Stimulated activated CD8-positive, alpha-beta memory T cell treated with anti-CD3 and anti-CD28 coated beads, Interleukin-4, amount 100 ng/mL, for 24 hours (primary cell): ENCODE measurements around the gene MCCC1.
"Not testable (repeated sequence)": the region's sequence is repeated elsewhere in the genome, so short reads cannot be mapped to it uniquely, and the experiment has no call there.

Experiments
- DNase-seq: peaks from one replicate; pipeline ENCODE4 v3.0.0-alpha.2; 2020; ENCODE audit warnings: low read depth

Gene MCCC1

GRCh38 chr3:183103950-183104349 is 4.7 kb upstream of the MCCC1 start:
- not testable (repeated sequence) for DNase-seq

DNA sequence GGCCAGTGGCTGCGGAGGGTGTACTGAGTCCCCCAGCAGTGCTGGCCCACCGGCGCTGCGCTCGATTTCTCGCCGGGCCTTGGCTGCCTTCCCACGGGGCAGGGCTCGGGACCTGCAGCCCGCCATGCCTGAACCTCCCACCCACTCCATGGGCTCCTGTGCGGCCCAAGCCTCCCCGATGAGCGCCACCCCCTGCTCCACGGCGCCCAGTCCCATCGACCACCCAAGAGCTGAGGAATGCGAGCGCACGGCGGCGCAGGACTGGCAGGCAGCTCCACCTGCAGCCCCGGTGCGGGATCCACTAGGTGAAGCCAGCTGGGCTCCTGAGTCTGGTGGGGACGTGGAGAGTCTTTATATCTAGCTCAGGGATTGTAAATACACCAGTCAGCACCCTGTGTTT is 1.7 kb upstream of the MCCC1 start:
- not testable (repeated sequence) for DNase-seq

DNA sequence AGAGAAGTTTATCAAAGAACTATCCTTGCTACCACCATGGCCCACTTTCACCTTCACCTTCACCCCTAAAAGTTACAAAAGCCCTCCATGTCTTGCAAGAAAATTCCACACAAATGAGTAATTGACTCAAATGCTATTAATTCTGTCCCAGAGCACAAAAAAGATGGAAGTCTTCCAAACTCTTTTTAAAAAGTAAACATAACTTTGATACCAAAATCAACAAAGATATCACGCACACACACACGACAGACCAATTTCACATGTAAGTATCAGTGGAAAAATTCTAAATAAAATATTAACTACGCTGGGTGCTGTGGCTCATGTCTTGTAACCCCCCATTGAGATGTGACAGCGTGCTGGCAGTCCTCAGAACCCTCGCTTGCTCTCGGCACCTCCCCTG is 1.1 kb upstream of the MCCC1 start:
- no peak for DNase-seq

DNA sequence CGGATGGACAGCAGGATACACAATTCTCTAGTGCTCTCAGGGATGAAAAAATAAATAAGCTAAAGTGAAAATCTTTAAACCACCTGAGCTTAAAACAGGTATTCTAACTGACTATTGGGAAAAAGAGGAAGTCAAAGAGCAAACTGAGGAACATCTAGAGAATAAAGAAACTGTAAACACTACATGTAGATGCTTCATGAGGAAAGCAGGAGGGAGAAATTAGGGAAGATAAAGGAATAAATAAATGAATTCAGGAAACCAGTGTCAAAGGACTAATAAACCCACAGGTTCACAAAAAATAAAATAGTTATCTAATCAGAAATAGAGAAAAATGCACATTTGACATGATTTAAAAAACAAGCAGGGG is 525 bp upstream of the MCCC1 start:
- no peak for DNase-seq

- no peak for DNase-seq
Observed at GRCh38 chr3:183098536-183099025, 715 bp downstream of the MCCC1 start.

DNA sequence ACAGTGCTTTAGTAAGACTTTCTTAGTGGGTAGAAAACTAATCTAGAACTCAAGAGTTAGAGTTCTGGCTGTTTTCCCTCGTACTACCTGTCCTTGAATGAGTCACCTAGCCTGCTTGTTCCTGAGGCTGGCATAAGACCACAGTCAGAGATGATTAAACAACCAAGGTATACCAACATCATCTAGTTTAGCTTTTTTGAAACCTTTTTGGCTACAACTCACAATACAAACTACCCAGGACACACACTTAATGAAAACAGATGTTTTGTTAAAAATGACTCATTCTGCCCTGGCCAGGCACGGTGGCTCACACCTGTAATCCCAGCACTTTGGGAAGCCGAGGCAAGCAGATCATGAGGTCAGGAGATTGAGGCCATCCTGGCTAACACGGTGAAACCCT is 4.6 kb downstream of the MCCC1 start:
- DNase-seq = no peak

DNA sequence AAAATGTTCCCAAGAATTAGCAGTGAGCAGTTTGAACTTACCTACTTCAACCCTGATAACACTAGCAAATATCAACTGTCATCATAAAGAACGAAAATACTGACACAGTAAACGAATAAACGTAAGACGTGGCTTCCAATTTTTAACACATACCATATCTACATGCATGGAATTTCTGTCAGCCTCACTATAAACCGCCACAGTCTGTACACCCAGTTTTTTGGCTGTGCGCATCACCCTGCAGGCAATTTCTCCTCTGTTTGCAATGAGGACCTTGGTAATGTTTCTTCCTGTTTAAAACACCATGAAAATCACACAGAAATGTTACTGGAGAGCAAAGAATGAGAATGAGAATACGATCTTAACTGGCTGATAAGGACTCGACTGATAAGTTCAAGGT is 7.0 kb downstream of the MCCC1 start:
- no peak for DNase-seq

- DNase-seq = no peak
Observed at GRCh38 chr3:183087184-183087583, 12.1 kb downstream of the MCCC1 start.

DNA sequence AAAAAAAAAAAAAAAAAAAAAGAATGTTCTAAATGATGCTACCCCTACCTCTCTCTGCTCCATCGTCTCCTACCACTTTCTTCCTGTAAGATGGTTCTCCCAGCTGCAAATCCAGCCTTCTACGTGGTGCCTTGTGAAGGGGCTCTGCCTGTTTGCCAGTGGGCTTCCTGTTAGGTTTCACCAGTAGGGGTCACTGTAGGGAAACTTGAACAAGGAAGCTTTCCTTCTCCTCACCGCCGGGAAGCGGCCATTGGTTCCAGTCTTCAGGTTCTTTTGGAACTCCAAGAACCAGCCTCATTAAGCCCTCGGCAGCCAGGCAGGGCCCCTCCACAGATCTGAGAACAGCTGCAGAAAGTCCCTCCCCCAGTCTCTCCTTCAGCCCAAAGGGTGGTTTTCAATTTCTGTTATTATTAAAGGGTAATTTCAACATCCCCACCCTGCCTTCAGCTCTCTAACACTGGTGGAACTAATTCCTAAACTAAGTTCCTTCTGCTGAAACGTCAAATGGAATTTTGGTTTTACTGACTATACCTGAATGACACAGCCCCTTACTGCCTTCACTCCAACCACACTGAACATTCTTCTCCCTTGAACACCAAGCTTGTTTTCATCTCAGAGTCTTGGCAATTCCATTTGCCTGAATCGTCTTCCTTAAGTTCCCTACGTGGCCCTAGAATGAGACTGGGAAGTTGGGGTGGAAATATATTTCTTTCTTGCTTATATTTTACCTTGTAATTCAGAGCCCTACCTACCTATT is 13.5 kb downstream of the MCCC1 start:
- no peak for DNase-seq

GRCh38 chr3:183082355-183082915 is 16.9 kb downstream of the MCCC1 start:
- no peak for DNase-seq

DNA sequence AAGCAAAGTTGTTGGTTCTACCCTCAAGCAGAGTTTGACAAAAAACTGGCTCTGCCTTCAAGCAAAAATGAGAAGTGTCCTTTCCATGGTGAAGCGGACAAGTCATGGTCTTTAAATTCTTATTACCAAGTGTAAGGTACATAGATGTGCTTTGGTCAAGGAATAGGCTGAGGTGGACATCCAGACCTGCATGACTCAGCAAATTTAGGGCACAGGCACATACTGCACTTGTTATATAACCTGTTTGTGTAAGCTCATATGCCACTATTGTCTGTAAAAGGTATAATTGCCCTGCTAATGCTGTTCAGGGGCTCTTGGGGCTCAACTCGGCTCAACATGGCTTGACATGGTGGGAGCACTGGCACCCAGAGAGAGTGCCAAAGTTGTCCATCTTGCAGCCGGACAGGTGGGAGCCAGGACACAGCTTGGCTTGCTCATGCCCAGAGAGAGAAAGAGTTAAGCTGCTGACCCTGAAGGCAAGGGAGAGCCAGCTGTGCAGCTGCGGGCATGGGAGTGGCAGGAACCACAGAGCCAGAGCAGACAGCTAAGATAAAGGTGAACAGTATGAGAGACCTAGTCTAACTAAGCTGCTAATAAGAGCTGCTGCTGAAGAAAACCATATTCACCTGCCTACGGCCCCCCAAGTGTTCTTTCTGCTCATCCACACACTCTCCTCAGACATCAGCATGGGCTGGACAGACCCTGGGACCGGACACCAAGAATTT is 17.7 kb downstream of the MCCC1 start:
- DNase-seq = no peak

DNA sequence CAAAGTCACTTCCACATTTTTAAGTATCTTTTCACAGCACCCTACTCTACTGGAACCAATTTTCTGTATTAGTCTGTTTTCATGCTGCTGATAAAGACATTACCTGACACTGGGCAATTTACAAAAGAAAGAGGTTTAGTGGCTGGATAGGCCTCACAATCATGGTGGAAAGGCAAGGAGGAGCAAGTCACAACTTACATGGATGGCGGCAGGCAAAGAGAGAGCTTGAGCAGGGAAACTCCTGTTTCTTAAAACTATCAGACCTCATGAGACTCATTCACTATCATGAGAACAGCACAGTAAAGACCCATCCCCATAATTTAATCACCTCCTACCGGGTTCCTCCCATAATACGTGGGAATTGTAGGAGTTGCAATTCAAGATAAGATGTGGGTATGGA is 18.7 kb downstream of the MCCC1 start:
- DNase-seq = no peak

GRCh38 chr3:183074881-183075280 is 24.4 kb downstream of the MCCC1 start:
- DNase-seq = no peak

DNA sequence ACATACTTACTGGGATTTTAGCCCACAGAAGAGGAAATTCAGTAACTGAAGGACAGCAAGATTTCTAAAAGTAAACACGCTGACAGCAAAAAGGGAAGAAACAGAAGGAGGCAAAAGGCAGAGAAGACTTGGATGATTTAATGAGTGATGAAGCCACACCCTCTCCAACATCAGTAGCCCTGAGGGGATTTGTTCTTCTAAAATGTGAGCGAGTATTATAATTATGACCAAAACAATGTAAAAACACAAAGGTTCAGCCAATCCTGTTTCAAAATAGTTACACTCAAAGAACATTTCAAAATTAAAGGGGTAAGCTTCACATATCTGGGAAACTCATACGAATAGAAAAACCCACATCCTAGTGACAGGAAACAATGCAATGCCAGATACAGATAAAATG is 25.0 kb downstream of the MCCC1 start:
- no peak for DNase-seq

DNA sequence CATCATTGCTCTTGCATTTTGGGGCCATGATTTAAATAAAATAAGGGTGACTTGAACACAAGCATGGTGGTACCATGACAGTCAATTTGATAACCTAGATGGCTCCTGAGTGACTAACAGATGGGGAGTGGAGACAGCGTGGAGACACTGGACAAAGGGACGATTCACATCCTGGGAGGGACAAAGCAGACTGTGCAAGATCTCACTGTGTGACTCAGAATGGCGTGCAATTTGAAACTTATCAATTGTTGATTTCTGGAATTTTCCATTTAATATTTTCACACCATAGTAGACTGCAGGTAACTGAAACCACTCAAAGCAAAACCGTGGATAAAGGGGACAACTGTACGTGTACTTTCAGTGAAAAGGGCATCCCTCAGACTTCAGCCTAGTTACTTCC is 25.5 kb downstream of the MCCC1 start:
- no peak for DNase-seq

DNA sequence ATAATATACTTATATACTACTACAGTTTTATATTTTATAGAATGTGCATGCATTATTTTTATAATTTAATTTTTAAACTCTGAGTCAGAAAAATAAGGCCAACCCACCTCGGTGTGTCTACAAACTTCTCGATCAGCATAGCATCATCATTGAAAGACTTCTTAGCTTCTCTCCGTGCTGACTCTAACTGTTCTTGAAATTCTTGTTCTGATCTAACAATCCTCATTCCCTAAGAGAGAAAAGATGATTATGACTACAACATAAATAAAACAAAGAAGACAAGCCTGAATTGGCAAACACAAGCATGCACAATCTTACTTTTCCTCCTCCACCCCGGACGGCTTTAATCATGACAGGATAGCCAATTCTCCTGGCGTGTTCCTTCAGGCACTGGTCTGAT is 28.4 kb downstream of the MCCC1 start:
- no peak for DNase-seq

- DNase-seq = no peak
Observed at GRCh38 chr3:183069086-183069485, 30.2 kb downstream of the MCCC1 start.

DNA sequence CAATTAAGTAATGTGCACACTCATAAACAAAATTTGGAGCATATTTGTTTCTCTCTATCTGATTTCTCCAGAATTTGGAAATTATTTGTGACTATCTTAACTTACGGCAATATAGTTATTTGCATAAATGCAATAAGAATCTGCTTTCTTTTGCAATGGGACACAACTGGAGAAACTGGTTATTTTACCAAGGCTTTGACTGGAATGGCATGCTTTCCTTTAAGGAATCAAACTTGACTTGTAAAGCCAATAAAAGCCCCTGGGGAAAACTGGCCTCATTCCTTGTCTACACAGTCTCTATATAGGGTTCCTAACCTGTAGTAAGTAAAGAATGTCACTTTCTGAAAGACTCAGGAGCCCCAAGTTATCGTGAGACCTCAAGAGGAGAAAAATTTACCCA is 32.4 kb downstream of the MCCC1 start:
- DNase-seq = not testable (repeated sequence)

DNA sequence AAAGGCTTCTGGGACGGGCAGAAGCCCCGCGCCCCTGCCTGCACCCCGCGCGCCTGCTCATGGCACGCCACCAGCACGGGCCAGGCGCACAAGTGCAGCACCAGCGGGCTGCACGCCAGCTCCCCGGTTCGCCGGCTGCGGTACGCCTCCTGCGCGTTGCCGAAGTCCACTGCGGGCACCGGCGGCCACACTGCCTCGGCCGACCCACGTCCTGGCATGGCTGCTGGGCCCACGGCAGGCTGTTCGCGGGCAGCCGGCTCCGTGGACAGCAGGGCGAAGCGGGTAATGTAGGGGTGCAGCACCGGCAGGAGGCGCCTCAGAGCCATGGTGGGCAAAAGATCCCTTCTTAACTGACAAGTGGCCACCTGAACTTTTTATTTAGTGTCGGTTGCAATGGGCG is 34.8 kb downstream of the MCCC1 start:
- no peak for DNase-seq

DNA sequence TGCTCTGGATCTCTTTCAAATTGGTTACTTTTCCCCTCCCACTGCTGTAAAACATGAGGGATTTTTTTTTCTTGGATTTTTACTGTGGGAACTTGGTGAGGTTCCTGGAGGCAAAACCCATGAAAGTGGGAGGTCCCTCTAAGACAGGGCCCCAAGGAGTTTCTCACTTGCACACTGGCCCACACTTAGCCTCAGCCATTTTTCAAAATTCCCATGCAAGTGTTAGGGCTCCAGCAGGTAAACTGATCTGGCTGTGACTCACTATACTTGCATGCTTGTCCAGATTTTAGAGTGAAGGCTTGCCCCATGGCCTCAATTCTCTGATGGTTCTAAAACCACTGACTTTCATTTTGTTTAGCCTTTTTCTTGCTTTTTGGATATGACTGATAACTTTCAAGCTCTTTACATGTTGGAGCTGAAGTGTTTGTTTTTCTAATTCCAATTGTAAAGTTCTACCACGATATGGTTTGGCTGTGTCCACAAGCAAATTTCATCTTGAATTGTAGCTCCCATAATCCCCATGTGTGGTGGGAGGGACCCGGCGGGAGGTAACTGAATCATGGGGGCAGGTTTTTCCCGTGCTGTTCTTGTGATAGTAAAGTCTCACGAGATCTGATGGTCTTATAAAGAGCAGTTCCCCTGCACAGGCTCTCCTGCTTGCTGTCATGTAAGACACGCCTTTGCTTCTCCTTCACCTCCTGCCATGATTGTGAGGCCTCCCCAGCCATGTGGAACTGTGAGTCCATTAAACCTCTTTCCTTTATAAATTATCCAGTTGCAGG is 37.7 kb downstream of the MCCC1 start:
- no peak for DNase-seq

DNA sequence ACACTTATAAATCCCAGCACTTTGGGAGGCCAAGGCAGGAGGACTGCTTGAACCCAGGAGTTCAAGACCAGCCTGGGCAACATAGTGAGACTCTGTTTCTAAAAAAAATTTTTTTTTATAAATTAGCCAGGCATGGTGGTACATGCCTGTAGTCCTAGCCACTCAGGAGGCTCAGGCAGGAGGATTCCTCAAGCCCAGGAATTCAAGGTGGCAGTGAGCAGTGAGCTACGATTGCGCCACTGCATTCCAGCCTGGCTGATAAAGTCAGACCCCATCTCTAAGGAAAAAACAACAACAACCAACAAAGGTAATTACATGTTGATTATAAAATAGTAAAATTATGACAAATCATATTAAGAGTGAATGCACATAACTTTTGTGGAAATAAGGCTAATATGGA is 40.9 kb downstream of the MCCC1 start:
- no peak for DNase-seq

GRCh38 chr3:183050706-183051105 is 48.6 kb downstream of the MCCC1 start:
- DNase-seq = no peak

DNA sequence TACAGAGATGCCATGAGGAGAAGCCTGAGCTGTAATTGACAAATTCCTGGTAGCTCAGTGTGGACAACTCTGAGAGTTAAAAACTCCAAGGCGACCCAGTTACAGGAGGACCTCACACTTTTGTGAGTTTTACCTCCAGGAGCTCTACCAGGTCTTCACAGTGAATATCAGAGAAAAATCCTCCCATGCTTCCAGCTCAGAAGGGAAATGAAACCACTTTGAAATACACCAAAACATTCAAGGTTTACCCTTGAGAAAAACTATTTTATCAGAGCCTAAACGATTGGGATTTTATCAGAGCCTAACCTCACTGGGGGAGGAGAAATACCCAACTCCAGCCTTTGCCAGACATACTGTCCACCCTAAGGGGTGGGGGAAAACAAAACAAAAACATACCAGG is 52.4 kb downstream of the MCCC1 start:
- DNase-seq = no peak
